Osteoblast (primary cell): ENCODE measurements around the gene SNW1. TPM values are rescaled to one million over a fixed set of nuclear protein-coding genes. Genes with fewer than 3 reads are reported as not detected.
"Not testable (repeated sequence)": the region's sequence is repeated elsewhere in the genome, so short reads cannot be mapped to it uniquely, and the experiment has no call there.

Source experiments
- DNase-seq: peaks from one replicate; pipeline ENCODE4 v3.0.0; 2011; ENCODE audit warnings: low spot score, mixed read lengths; ENCODE audit not compliant: insufficient read length; ENCODE audit errors: missing footprints
- H2AFZ ChIP-seq: 2 replicates; pipeline ENCODE4 v1.6.0; 2011; ENCODE audit warnings: mild to moderate bottlenecking, low read length
- H3K27ac ChIP-seq: 2 replicates; pipeline ENCODE4 v1.5.1; 2011; ENCODE audit warnings: mild to moderate bottlenecking, low read depth, low read length, moderate library complexity
- H3K27me3 ChIP-seq: 2 replicates; pipeline ENCODE4 v1.6.0; 2012; ENCODE audit warnings: mild to moderate bottlenecking, control low read depth, inconsistent platforms, low read length, moderate library complexity; ENCODE audit not compliant: insufficient read depth
- H3K36me3 ChIP-seq: 2 replicates; pipeline ENCODE4 v1.5.1; 2011; ENCODE audit warnings: mild to moderate bottlenecking, low read length, control low read depth, moderate library complexity; ENCODE audit not compliant: insufficient read depth
- H3K4me1 ChIP-seq: 2 replicates; pipeline ENCODE4 v1.5.1; 2011; ENCODE audit warnings: mild to moderate bottlenecking, low read length, control low read depth, moderate library complexity; ENCODE audit not compliant: insufficient read depth
- H3K4me2 ChIP-seq: 2 replicates; pipeline ENCODE4 v1.6.0; 2011; ENCODE audit warnings: mild to moderate bottlenecking, low read length; ENCODE audit not compliant: insufficient read depth
- H3K4me3 ChIP-seq: fragments of 200-600 bp; sonication (generic); 3 replicates; pipeline ENCODE4 v1.5.1; 2012; ENCODE audit warnings: mild to moderate bottlenecking, low read length, inconsistent platforms; ENCODE audit not compliant: insufficient read depth
- H3K79me2 ChIP-seq: 2 replicates; pipeline ENCODE4 v1.6.0; 2012; ENCODE audit warnings: mild to moderate bottlenecking, low read length, control low read depth, inconsistent platforms; ENCODE audit not compliant: insufficient read depth
- H3K9me3 ChIP-seq: 2 replicates; pipeline ENCODE4 v1.5.1; 2011; ENCODE audit warnings: low read depth, low read length, control low read depth
- H4K20me1 ChIP-seq: 2 replicates; pipeline ENCODE4 v1.6.0; 2012; ENCODE audit warnings: mild to moderate bottlenecking, low read length, control low read depth; ENCODE audit not compliant: insufficient read depth
- total RNA-seq: library from RNA; depleted of rRNA; stranded (reverse); fragments of >200 nt; gene quantifications from 2 replicates; pipeline ENCODE4 v1.2.3, GENCODE V29; 2012
- TF ChIP-seq, protein P1 (sequence below): IDR thresholded peaks from 2 replicates; pipeline ENCODE4 v1.5.1; 2011; ENCODE audit warnings: mild to moderate bottlenecking, low read depth, low read length, moderate library complexity; ENCODE audit errors: extremely low read depth

The SNW1 gene
- total RNA-seq, 1 donor = 59.4 TPM

DNA sequence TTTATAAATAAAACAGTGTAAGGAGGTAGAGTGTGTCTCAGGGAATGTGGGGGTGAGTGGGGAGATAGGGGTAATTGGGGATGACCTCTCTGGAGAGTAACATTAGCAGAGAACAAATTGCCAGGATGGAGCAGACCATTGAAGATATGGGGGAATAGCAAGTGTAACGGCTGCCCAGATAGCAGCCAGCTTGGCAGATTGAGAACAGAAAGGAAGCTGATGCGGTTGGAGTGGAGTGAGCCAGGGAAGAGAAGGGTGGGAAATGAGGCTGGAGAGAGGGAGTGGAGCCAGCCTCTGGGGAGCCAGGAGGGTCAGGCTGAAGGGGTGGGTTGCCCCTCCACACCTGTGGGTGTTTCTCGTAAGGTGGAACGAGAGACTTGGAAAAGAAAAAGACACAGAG lies 33.4 kb upstream of the SNW1 start:
- no peak overlapping the region for H3K4me2 ChIP-seq
- no peaks in the 10 kb centered on the region for H3K27me3 ChIP-seq
- no peaks in the 10 kb centered on the region for H3K79me2 ChIP-seq
- no peak overlapping the region for H2AFZ ChIP-seq
- no peak for DNase-seq
- H4K20me1 ChIP-seq = no peaks in the 10 kb centered on the region
- H3K27ac ChIP-seq = no peak overlapping the region
- TF ChIP-seq, protein P1, sequence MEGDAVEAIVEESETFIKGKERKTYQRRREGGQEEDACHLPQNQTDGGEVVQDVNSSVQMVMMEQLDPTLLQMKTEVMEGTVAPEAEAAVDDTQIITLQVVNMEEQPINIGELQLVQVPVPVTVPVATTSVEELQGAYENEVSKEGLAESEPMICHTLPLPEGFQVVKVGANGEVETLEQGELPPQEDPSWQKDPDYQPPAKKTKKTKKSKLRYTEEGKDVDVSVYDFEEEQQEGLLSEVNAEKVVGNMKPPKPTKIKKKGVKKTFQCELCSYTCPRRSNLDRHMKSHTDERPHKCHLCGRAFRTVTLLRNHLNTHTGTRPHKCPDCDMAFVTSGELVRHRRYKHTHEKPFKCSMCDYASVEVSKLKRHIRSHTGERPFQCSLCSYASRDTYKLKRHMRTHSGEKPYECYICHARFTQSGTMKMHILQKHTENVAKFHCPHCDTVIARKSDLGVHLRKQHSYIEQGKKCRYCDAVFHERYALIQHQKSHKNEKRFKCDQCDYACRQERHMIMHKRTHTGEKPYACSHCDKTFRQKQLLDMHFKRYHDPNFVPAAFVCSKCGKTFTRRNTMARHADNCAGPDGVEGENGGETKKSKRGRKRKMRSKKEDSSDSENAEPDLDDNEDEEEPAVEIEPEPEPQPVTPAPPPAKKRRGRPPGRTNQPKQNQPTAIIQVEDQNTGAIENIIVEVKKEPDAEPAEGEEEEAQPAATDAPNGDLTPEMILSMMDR = no peak
- H3K36me3 ChIP-seq = no peaks in the 10 kb centered on the region
- no peaks in the 10 kb centered on the region for H3K9me3 ChIP-seq
- no peak overlapping the region for H3K4me3 ChIP-seq
- peaks cover 7% of the 10 kb centered on the region for H3K4me1 ChIP-seq

DNA sequence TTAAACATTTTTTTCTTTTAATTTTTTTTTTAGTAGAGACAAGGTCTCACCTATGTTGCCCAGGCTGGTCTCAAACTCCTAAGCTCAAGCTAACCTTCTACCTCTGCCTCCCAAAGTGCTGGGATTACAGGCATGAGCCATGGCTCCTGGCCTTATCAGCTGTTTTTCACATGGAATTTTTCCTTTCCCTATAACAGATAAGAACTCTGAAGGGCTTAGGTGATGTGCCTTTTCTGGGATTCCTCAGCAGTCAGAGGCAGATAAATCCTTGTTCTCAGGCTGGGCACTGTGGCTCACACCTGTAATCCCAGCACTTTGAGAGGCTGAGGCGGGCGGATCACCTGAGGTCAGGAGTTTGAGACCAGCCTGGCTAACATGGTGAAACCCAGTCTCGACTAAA lies 32.3 kb upstream of the SNW1 start:
- H3K27me3 ChIP-seq, H3K36me3 ChIP-seq, H3K79me2 ChIP-seq, H4K20me1 ChIP-seq, H3K4me1 ChIP-seq, H3K27ac ChIP-seq, H2AFZ ChIP-seq, H3K4me3 ChIP-seq, H3K9me3 ChIP-seq, H3K4me2 ChIP-seq, DNase-seq: not testable (repeated sequence)

DNA sequence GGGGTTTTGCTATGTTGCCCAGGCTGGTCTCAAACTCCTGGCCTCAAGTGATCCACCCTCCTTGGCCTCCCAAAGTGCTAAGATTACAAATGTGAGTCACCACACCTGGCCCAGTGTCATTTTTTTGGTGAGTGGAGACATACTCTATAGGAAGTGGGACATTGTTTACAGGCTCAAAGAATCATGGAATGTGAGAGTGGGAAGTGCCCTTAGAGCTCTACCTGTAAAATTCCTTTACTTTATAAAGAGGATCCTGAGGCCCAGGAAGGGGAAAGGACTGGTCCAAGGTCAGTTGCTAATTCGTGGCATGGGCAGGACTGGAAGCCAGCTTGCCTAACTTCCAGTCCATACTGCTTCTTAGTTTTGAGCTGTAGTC lies 30.3 kb upstream of the SNW1 start:
- no peak overlapping the region for H3K4me2 ChIP-seq
- TF ChIP-seq, protein P1 = no peak
- DNase-seq = peak; percentile 30

DNA sequence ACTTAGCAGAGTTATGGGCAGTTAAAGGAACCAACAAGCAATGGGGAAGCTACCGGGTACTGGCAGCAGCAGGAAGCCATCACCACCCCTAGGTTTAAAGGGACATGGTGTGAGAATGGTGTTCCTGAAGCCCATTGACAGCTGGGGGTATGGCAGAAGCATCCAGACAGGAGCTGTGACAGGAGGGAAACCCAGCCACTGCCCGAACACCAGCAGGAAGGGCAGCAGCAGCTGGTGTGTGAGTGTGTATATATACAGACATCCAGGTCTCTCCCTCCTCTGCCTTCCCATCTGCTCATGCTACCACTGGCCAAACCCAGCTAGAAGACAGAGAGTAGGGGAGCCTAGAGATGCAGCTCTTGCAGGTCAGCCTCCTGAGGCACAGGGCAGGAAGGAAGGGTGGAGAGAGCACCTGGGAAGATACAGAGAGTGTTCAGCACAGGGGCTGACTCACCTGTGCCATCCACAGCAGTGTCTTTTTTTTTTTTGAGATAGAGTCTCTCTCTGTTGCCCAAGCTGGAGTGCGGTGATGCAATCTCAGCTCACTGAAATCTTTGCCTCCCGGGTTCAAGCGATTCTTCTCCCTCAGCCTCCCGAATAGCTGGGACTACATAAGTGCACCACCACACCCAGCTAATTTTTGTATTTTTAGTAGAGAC lies 29.7 kb upstream of the SNW1 start:
- H3K4me1 ChIP-seq = peaks cover 2% of the 10 kb centered on the region
- no peaks in the 10 kb centered on the region for H3K9me3 ChIP-seq
- no peaks in the 10 kb centered on the region for H3K36me3 ChIP-seq
- no peak for DNase-seq
- TF ChIP-seq, protein P1 = no peak
- no peaks in the 10 kb centered on the region for H3K27me3 ChIP-seq
- H3K4me2 ChIP-seq = no peak overlapping the region
- no peak overlapping the region for H3K27ac ChIP-seq
- H3K4me3 ChIP-seq = no peak overlapping the region
- no peak overlapping the region for H2AFZ ChIP-seq
- H4K20me1 ChIP-seq = no peaks in the 10 kb centered on the region
- no peaks in the 10 kb centered on the region for H3K79me2 ChIP-seq

More for the DNA sequence above, 30.3 kb upstream of the SNW1 start:
- no peaks in the 10 kb centered on the region for H4K20me1 ChIP-seq
- no peaks in the 10 kb centered on the region for H3K9me3 ChIP-seq
- no peak overlapping the region for H3K27ac ChIP-seq
- peaks cover 7% of the 10 kb centered on the region for H3K4me1 ChIP-seq
- no peak overlapping the region for H3K4me3 ChIP-seq
- no peaks in the 10 kb centered on the region for H3K27me3 ChIP-seq
- H3K79me2 ChIP-seq = no peaks in the 10 kb centered on the region
- H3K36me3 ChIP-seq = no peaks in the 10 kb centered on the region
- no peak overlapping the region for H2AFZ ChIP-seq
